ENCODE data around the gene SERPINA4. TPM values are rescaled to one million over a fixed set of nuclear protein-coding genes. Genes with fewer than 3 reads are reported as not detected.
A peak's percentile ranks its signal among the peaks of the same experiment; 100 is the strongest.
"Not testable (repeated sequence)": the region's sequence is repeated elsewhere in the genome, so short reads cannot be mapped to it uniquely, and the experiment has no call there.

Gene SERPINA4
- total RNA-seq, 1 donor from 2014 or later, result not detected

DNA sequence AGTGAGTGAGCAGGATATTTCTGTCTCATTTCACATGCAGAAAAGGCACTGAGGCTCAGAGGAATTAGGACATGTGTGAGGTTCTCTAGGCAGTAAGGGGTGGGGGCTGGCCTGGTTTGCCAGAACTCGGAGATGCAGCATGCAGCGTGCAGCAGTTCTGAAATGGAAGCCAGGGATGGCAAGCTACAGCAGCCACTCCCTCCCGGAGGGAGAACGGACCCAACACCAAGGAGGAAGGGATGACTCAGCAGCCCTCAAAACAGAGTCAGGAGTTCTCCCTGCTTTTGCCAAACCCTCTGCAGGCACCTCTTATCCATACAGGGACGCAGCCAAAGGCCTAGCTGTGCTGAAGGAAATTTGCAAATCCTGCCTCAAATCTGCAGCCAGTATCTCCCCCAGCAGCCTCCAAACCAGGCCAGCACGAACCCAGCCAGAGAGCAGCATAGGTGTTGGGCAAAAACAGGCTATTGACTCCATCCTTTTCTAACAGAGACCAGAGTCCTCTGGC lies 40.7 kb downstream of the SERPINA4 start:
- Histone ChIP-seq H3K27ac (ENCODE audit: low read depth, low read length) (peak overlapping the region; percentile 69), H3K4me2 (ENCODE audit: low read length) (peak overlapping the region; percentile 38), H3K27me3 (ENCODE audit: insufficient read depth, low read length) (no peaks in the 10 kb centered on the region), H3K4me3 (ENCODE audit: insufficient read depth, low read depth, low read length) (no peak overlapping the region), H3K36me3 (ENCODE audit: insufficient read depth, low read length) (no peaks in the 10 kb centered on the region), H4K20me1 (ENCODE audit: insufficient read depth, low read length) (no peaks in the 10 kb centered on the region), H3K9ac (ENCODE audit: low read length) (peak overlapping the region; percentile 1), H3K9me3 (ENCODE audit: insufficient read depth, low read depth, low read length) (no peaks in the 10 kb centered on the region), H2AFZ (ENCODE audit: low read depth, low read length) (peak overlapping the region; percentile 36), H3K4me1 (ENCODE audit: insufficient read depth, low read length) (peaks cover 37% of the 10 kb centered on the region), H3K79me2 (ENCODE audit: insufficient read depth, low read length) (no peaks in the 10 kb centered on the region)
- no peak overlapping the region for H3K4me3 Mint-ChIP-seq (ENCODE audit: unreplicated experiment)
- FAIRE-seq, result peak; percentile 68
- H3K9me3 Mint-ChIP-seq (ENCODE audit: unreplicated experiment), result no peaks in the 10 kb centered on the region
- H3K27me3 Mint-ChIP-seq (ENCODE audit: low read depth, unreplicated experiment), result peaks cover 3% of the 10 kb centered on the region
- TF ChIP-seq, protein P1, sequence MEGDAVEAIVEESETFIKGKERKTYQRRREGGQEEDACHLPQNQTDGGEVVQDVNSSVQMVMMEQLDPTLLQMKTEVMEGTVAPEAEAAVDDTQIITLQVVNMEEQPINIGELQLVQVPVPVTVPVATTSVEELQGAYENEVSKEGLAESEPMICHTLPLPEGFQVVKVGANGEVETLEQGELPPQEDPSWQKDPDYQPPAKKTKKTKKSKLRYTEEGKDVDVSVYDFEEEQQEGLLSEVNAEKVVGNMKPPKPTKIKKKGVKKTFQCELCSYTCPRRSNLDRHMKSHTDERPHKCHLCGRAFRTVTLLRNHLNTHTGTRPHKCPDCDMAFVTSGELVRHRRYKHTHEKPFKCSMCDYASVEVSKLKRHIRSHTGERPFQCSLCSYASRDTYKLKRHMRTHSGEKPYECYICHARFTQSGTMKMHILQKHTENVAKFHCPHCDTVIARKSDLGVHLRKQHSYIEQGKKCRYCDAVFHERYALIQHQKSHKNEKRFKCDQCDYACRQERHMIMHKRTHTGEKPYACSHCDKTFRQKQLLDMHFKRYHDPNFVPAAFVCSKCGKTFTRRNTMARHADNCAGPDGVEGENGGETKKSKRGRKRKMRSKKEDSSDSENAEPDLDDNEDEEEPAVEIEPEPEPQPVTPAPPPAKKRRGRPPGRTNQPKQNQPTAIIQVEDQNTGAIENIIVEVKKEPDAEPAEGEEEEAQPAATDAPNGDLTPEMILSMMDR (IDR thresholded peaks at IDR 0.05; ENCODE audit: insufficient read depth, low read depth, low read length), result no peak
- TF ChIP-seq EZH2 (IDR thresholded peaks at IDR 0.05; ENCODE audit: insufficient read depth, low read length), result no peak
- H3K4me1 Mint-ChIP-seq (ENCODE audit: low read depth, unreplicated experiment), result peaks cover 34% of the 10 kb centered on the region
- peak; percentile 95 for DNase-seq (ENCODE audit: low read depth)
- H3K36me3 Mint-ChIP-seq (ENCODE audit: low read depth, unreplicated experiment), result no peaks in the 10 kb centered on the region
- H3K27ac Mint-ChIP-seq (ENCODE audit: unreplicated experiment), result peak overlapping the region; percentile 98

DNA sequence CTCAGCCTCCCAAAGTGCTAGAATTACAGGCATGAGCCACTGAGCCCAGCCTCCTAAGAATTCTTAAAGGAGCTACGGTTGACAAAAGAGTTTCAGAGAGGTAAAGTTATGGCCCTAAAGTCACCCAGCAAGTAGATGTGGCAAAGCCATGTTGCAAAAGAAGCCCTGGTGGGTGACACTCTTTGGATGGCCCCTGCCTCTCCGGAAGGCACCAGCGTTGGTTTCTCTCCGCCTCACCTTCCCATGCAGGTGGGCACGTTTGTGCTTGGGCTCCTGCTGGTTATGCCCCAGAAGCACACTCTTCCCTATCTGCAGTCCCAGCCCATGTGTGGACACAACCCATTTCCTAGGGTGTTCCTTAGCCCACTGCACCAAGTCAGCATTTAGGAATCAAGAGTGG lies 41.5 kb downstream of the SERPINA4 start:
- H3K27ac Mint-ChIP-seq (ENCODE audit: unreplicated experiment), result no peak overlapping the region
- no peak overlapping the region for H3K27ac ChIP-seq (ENCODE audit: low read depth, low read length)

DNA sequence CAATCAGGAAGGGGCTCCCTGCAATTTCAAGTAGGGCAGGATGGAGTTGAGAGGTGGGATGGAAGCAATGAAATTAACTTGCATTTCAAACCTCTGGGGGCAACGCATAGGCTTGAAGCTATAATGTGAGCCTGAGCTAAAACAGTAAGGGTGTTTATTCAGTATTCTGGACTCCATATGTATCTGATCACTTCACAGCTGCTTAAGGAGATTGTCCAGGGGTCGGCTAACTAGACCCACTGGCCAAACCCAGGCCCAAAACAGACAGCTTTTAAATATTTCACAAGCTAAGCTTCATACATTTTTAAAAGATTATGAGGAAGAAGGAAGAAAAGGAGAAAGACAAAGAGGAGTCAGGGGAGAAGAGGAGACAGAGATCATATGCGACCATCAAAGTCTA lies 44.1 kb downstream of the SERPINA4 start:
- FAIRE-seq, result no peak
- TF ChIP-seq, protein P1 (IDR thresholded peaks at IDR 0.05; ENCODE audit: insufficient read depth, low read depth, low read length), result no peak
- no peak for TF ChIP-seq EZH2 (IDR thresholded peaks at IDR 0.05; ENCODE audit: insufficient read depth, low read length)
- H3K4me2 ChIP-seq (ENCODE audit: low read length), result no peak overlapping the region

More for the DNA sequence above, 41.5 kb downstream of the SERPINA4 start:
- FAIRE-seq, result no peak
- Mint-ChIP-seq H3K27me3 (ENCODE audit: low read depth, unreplicated experiment) (no peaks in the 10 kb centered on the region), H3K4me1 (ENCODE audit: low read depth, unreplicated experiment) (peaks cover 34% of the 10 kb centered on the region), H3K4me3 (ENCODE audit: unreplicated experiment) (no peak overlapping the region), H3K36me3 (ENCODE audit: low read depth, unreplicated experiment) (no peaks in the 10 kb centered on the region), H3K9me3 (ENCODE audit: unreplicated experiment) (no peaks in the 10 kb centered on the region)
- TF ChIP-seq, protein P1 (IDR thresholded peaks at IDR 0.05; ENCODE audit: insufficient read depth, low read depth, low read length), result no peak
- no peak for TF ChIP-seq EZH2 (IDR thresholded peaks at IDR 0.05; ENCODE audit: insufficient read depth, low read length)
- H3K4me1 ChIP-seq (ENCODE audit: insufficient read depth, low read length), result peaks cover 37% of the 10 kb centered on the region
- no peak for DNase-seq (ENCODE audit: low read depth)
- H3K27me3 ChIP-seq (ENCODE audit: insufficient read depth, low read length), result no peaks in the 10 kb centered on the region
- no peaks in the 10 kb centered on the region for H3K79me2 ChIP-seq (ENCODE audit: insufficient read depth, low read length)
- no peaks in the 10 kb centered on the region for H4K20me1 ChIP-seq (ENCODE audit: insufficient read depth, low read length)
- H3K4me2 ChIP-seq (ENCODE audit: low read length), result no peak overlapping the region
- H3K36me3 ChIP-seq (ENCODE audit: insufficient read depth, low read length), result no peaks in the 10 kb centered on the region
- H2AFZ ChIP-seq (ENCODE audit: low read depth, low read length), result no peak overlapping the region
- no peak overlapping the region for H3K9ac ChIP-seq (ENCODE audit: low read length)
- no peak overlapping the region for H3K4me3 ChIP-seq (ENCODE audit: insufficient read depth, low read depth, low read length)
- no peaks in the 10 kb centered on the region for H3K9me3 ChIP-seq (ENCODE audit: insufficient read depth, low read depth, low read length)

DNA sequence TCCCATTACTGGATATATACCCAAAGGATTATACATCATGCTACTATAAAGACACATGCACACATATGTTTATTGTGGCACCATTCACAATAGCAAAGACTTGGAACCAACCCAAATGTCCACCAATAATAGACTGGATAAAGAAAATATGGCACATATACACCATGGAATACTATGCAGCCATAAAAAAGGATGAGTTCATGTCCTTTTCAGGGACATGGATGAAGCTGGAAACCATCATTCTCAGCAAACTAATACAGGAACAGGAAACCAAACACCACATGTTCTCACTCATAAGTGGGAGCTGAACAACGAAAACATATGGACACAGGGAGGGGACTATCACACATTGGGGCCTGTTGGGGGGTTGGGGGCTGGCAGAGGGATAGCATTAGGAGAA lies 47.7 kb downstream of the SERPINA4 start:
- H3K9ac ChIP-seq (ENCODE audit: low read length); H3K4me3 Mint-ChIP-seq (ENCODE audit: unreplicated experiment); H3K36me3 Mint-ChIP-seq (ENCODE audit: low read depth, unreplicated experiment); H4K20me1 ChIP-seq (ENCODE audit: insufficient read depth, low read length); H3K9me3 Mint-ChIP-seq (ENCODE audit: unreplicated experiment); H3K9me3 ChIP-seq (ENCODE audit: insufficient read depth, low read depth, low read length); H3K27me3 ChIP-seq (ENCODE audit: insufficient read depth, low read length); H3K27me3 Mint-ChIP-seq (ENCODE audit: low read depth, unreplicated experiment); H3K4me2 ChIP-seq (ENCODE audit: low read length); H3K27ac Mint-ChIP-seq (ENCODE audit: unreplicated experiment); DNase-seq (ENCODE audit: low read depth); H3K79me2 ChIP-seq (ENCODE audit: insufficient read depth, low read length); FAIRE-seq; H2AFZ ChIP-seq (ENCODE audit: low read depth, low read length); H3K4me3 ChIP-seq (ENCODE audit: insufficient read depth, low read depth, low read length); H3K27ac ChIP-seq (ENCODE audit: low read depth, low read length); H3K36me3 ChIP-seq (ENCODE audit: insufficient read depth, low read length): not testable (repeated sequence)
- peaks cover 16% of the 10 kb centered on the region for H3K4me1 Mint-ChIP-seq (ENCODE audit: low read depth, unreplicated experiment)
- peaks cover 24% of the 10 kb centered on the region for H3K4me1 ChIP-seq (ENCODE audit: insufficient read depth, low read length)

More for the DNA sequence above, 44.1 kb downstream of the SERPINA4 start:
- Histone ChIP-seq H3K4me3 (ENCODE audit: insufficient read depth, low read depth, low read length) (no peak overlapping the region), H3K27ac (ENCODE audit: low read depth, low read length) (no peak overlapping the region), H3K79me2 (ENCODE audit: insufficient read depth, low read length) (no peaks in the 10 kb centered on the region), H3K9ac (ENCODE audit: low read length) (no peak overlapping the region), H3K4me1 (ENCODE audit: insufficient read depth, low read length) (peaks cover 25% of the 10 kb centered on the region), H3K27me3 (ENCODE audit: insufficient read depth, low read length) (no peaks in the 10 kb centered on the region), H2AFZ (ENCODE audit: low read depth, low read length) (no peak overlapping the region), H4K20me1 (ENCODE audit: insufficient read depth, low read length) (no peaks in the 10 kb centered on the region), H3K36me3 (ENCODE audit: insufficient read depth, low read length) (no peaks in the 10 kb centered on the region), H3K9me3 (ENCODE audit: insufficient read depth, low read depth, low read length) (no peaks in the 10 kb centered on the region)
- peaks cover 7% of the 10 kb centered on the region for H3K9me3 Mint-ChIP-seq (ENCODE audit: unreplicated experiment)
- no peak overlapping the region for H3K27ac Mint-ChIP-seq (ENCODE audit: unreplicated experiment)
- H3K4me1 Mint-ChIP-seq (ENCODE audit: low read depth, unreplicated experiment), result peaks cover 22% of the 10 kb centered on the region
- no peaks in the 10 kb centered on the region for H3K36me3 Mint-ChIP-seq (ENCODE audit: low read depth, unreplicated experiment)
- no peak overlapping the region for H3K4me3 Mint-ChIP-seq (ENCODE audit: unreplicated experiment)
- DNase-seq (ENCODE audit: low read depth), result no peak
- H3K27me3 Mint-ChIP-seq (ENCODE audit: low read depth, unreplicated experiment), result no peaks in the 10 kb centered on the region

Data from astrocyte (in vitro differentiated cells and primary cell).